Liver (tissue), 9 donors: ENCODE data around the gene GHRL. TPM values are rescaled to one million over a fixed set of nuclear protein-coding genes. Genes with fewer than 3 reads are reported as not detected.

Experiments used
- DNase-seq: peaks from one replicate; pipeline ENCODE4 v3.0.0-alpha.2; 2017; ENCODE audit warnings: low spot score
- H3K27ac ChIP-seq, 2 donors: one replicate each; pipeline ENCODE4 v1.7.0; 2013; ENCODE audit warnings: inconsistent platforms in 2 of 2, low read length in 2 of 2, control low read depth in 1 of 2, low read depth in 1 of 2, mild to moderate bottlenecking in 1 of 2
- H3K27me3 ChIP-seq, 4 donors: one replicate each; pipeline versions ENCODE4 v1.6.1 to v1.7.0; 2013; ENCODE audit warnings: low read length in 3 of 4, inconsistent platforms in 1 of 4, mild to moderate bottlenecking in 1 of 4, moderate library complexity in 1 of 4; ENCODE audit not compliant: control insufficient read depth in 4 of 4, insufficient read depth in 4 of 4
- H3K36me3 ChIP-seq, 4 donors: one replicate each; pipeline versions ENCODE4 v1.6.1 to v1.7.0; 2013; ENCODE audit warnings: low read length in 3 of 4, mild to moderate bottlenecking in 3 of 4, low read depth in 1 of 4, moderate library complexity in 1 of 4; ENCODE audit not compliant: control insufficient read depth in 4 of 4, insufficient read depth in 3 of 4
- H3K4me1 ChIP-seq, 4 donors: one replicate each; pipeline versions ENCODE4 v1.6.1 to v1.7.0; 2013; ENCODE audit warnings: low read length in 3 of 4, mild to moderate bottlenecking in 3 of 4, moderate library complexity in 1 of 4; ENCODE audit not compliant: control insufficient read depth in 4 of 4, insufficient read depth in 4 of 4
- H3K4me3 ChIP-seq, 3 donors: one replicate each; pipeline versions ENCODE4 v1.6.1 to v1.7.0; 2013; ENCODE audit warnings: low read length in 3 of 3, control low read depth in 1 of 3, low read depth in 1 of 3, mild to moderate bottlenecking in 1 of 3
- H3K9ac ChIP-seq, 2 donors: one replicate each; pipeline ENCODE4 v1.7.0; 2013; ENCODE audit warnings: low read length in 2 of 2, mild to moderate bottlenecking in 2 of 2, moderate library complexity in 2 of 2, control low read depth in 1 of 2, low read depth in 1 of 2
- H3K9me3 ChIP-seq, 4 donors: one replicate each; pipeline versions ENCODE4 v1.6.1 to v1.7.0; 2013; ENCODE audit warnings: low read length in 3 of 4; ENCODE audit not compliant: control insufficient read depth in 4 of 4
- EGR1 ChIP-seq, 2 donors: IDR thresholded peaks; 2 replicates each; pipeline ENCODE4 v1.6.1; 2016 to 2018; ENCODE audit warnings: antibody characterized with exemption in 2 of 2, low read depth in 2 of 2
- FOXA1 ChIP-seq: IDR thresholded peaks from 2 replicates; pipeline ENCODE4 v1.6.1; 2016; ENCODE audit warnings: antibody characterized with exemption
- GABPA ChIP-seq, 2 donors: IDR thresholded peaks in 1 of 2; conservative IDR thresholded peaks in 1 of 2; 2 replicates each; pipeline ENCODE4 v1.6.1; 2016; ENCODE audit warnings: antibody characterized with exemption in 2 of 2, mild to moderate bottlenecking in 1 of 2, moderate library complexity in 1 of 2
- HNF4G ChIP-seq: IDR thresholded peaks from 2 replicates; pipeline ENCODE4 v1.6.1; 2016; ENCODE audit warnings: antibody characterized with exemption
- JUND ChIP-seq, 2 donors: IDR thresholded peaks; 2 replicates each; pipeline ENCODE4 v1.6.1; 2016; ENCODE audit warnings: antibody characterized with exemption in 2 of 2
- NR2F2 ChIP-seq: IDR thresholded peaks from 2 replicates; pipeline ENCODE4 v1.6.1; 2016; ENCODE audit warnings: antibody characterized with exemption
- RAD21 ChIP-seq, 2 donors: IDR thresholded peaks; 2 replicates each; pipeline ENCODE4 v1.6.1; 2016; ENCODE audit warnings: antibody characterized with exemption in 2 of 2, mild to moderate bottlenecking in 2 of 2
- RXRA ChIP-seq, 2 donors: IDR thresholded peaks; 2 replicates each; pipeline ENCODE4 v1.6.1; 2017 to 2018; ENCODE audit warnings: antibody characterized with exemption in 2 of 2, mild to moderate bottlenecking in 1 of 2
- TAF1 ChIP-seq: conservative IDR thresholded peaks from 2 replicates; pipeline ENCODE4 v1.6.1; 2016; ENCODE audit warnings: antibody characterized with exemption, mild to moderate bottlenecking
- YY1 ChIP-seq: IDR thresholded peaks from 2 replicates; pipeline ENCODE4 v1.6.1; 2016; ENCODE audit warnings: antibody characterized with exemption, mild to moderate bottlenecking
- WGBS: extraction: QIAGEN DNeasy Blood & Tissue Kit; methylation state at CpG from one replicate; pipeline ENCODE4 v1.1.7; 2013; 5-methylcytosine and 5-hydroxymethylcytosine counted together
- polyA plus RNA-seq, 2 donors: library from polyadenylated mRNA; stranded (reverse) in 1 of 2; unstranded in 1 of 2; fragments of 200-250 nt in 1 of 2; fragments of >200 nt in 1 of 2; fragmentation: Nextera tagmentation in 1 of 2; extraction: Ambion mirVana in 1 of 2; gene quantifications; one replicate each; pipeline versions ENCODE4 v1.2.1 to v1.2.3, GENCODE V29; 2013 to 2015
- total RNA-seq, 2 donors: library from RNA; depleted of rRNA; stranded (reverse); fragments of >200 nt; gene quantifications; one replicate each; pipeline ENCODE4 v1.2.3, GENCODE V29; 2014
- TF ChIP-seq, protein P1 (sequence below): IDR thresholded peaks from 2 replicates; pipeline ENCODE4 v1.6.1; 2016; ENCODE audit warnings: antibody characterized with exemption, mild to moderate bottlenecking
- TF ChIP-seq, protein P2 (sequence below): IDR thresholded peaks from 2 replicates; pipeline ENCODE4 v1.6.1; 2016; ENCODE audit warnings: antibody characterized with exemption
- TF ChIP-seq, protein P3 (sequence below): IDR thresholded peaks from 2 replicates; pipeline ENCODE4 v1.6.1; 2016; ENCODE audit warnings: antibody characterized with exemption
- TF ChIP-seq, protein P4 (sequence below): IDR thresholded peaks from 2 replicates; pipeline ENCODE4 v1.6.1; 2016; ENCODE audit warnings: antibody characterized with exemption
- donor health status: healthy.
- donor health status: healthy.
- donor health status: healthy.
- donor health status: healthy.
- donor health status: healthy.

The GHRL gene
- total and polyA plus RNA-seq, 4 donors, result 0.08 to 1.3 (median 0.27) TPM

DNA sequence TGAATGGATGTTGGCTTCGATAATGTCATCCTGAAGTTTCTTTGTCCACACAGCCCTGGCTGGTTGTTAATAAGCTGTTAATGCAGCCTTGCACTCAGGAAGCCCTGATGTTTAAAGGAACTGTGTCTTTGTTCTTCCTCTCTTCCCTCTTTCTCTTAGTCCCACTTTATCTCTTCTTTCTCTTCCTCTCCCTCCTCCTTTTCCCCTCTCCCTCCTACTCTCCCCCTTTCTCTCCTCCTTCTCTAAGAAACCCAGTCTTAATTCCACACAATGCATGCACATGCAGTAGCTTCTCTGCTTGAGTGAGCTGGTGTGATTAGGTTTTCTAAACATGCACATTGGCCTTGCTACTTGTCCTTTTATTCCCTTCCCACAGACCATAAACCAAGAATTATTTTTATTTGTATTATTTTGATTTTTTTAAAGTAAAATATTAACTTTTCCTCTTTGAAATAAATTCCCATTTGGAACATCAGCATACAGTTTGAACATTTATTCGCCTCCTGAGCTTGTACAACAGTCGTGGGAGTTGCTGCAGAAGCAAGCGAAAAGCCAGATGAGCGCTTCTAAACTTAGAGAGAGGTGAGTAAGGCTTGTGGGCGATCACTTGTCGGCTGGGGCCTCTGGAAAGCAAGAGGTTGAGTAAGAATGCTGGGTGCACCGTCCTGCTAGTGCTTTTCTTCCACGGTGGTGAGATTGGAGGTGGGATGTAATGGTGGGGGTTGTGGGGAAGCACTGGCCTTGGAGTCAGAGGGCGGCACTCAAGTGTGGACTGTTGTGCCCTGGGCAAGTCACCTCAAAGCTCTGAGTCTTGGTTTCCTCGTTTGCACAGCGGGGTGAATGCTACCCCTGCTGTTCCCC is 7.2 kb downstream of the GHRL start:
- Histone ChIP-seq H3K4me1 (no peaks in the 10 kb centered on the region), H3K4me3 (no peak overlapping the region), H3K27me3 (no peaks in the 10 kb centered on the region), H3K36me3 (peaks cover 6 to 22% (median 11%) of the 10 kb centered on the region in 4 donors), H3K27ac (no peak overlapping the region), H3K9me3 (no peaks in the 10 kb centered on the region), H3K9ac (no peak overlapping the region)
- TF ChIP-seq JUND (IDR thresholded peaks at IDR 0.05) (no peak), NR2F2 (no peak), RXRA (IDR thresholded peaks at IDR 0.05) (no peak), YY1 (no peak), FOXA1 (no peak), TAF1 (no peak), RAD21 (IDR thresholded peaks at IDR 0.05) (no peak), HNF4G (no peak), EGR1 (IDR thresholded peaks at IDR 0.05; ENCODE audit: low read depth in 2 of 2) (no peak)
- TF ChIP-seq, protein P1, sequence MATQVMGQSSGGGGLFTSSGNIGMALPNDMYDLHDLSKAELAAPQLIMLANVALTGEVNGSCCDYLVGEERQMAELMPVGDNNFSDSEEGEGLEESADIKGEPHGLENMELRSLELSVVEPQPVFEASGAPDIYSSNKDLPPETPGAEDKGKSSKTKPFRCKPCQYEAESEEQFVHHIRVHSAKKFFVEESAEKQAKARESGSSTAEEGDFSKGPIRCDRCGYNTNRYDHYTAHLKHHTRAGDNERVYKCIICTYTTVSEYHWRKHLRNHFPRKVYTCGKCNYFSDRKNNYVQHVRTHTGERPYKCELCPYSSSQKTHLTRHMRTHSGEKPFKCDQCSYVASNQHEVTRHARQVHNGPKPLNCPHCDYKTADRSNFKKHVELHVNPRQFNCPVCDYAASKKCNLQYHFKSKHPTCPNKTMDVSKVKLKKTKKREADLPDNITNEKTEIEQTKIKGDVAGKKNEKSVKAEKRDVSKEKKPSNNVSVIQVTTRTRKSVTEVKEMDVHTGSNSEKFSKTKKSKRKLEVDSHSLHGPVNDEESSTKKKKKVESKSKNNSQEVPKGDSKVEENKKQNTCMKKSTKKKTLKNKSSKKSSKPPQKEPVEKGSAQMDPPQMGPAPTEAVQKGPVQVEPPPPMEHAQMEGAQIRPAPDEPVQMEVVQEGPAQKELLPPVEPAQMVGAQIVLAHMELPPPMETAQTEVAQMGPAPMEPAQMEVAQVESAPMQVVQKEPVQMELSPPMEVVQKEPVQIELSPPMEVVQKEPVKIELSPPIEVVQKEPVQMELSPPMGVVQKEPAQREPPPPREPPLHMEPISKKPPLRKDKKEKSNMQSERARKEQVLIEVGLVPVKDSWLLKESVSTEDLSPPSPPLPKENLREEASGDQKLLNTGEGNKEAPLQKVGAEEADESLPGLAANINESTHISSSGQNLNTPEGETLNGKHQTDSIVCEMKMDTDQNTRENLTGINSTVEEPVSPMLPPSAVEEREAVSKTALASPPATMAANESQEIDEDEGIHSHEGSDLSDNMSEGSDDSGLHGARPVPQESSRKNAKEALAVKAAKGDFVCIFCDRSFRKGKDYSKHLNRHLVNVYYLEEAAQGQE, result no peak
- TF ChIP-seq, protein P2, sequence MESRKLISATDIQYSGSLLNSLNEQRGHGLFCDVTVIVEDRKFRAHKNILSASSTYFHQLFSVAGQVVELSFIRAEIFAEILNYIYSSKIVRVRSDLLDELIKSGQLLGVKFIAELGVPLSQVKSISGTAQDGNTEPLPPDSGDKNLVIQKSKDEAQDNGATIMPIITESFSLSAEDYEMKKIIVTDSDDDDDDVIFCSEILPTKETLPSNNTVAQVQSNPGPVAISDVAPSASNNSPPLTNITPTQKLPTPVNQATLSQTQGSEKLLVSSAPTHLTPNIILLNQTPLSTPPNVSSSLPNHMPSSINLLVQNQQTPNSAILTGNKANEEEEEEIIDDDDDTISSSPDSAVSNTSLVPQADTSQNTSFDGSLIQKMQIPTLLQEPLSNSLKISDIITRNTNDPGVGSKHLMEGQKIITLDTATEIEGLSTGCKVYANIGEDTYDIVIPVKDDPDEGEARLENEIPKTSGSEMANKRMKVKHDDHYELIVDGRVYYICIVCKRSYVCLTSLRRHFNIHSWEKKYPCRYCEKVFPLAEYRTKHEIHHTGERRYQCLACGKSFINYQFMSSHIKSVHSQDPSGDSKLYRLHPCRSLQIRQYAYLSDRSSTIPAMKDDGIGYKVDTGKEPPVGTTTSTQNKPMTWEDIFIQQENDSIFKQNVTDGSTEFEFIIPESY, result no peak
- TF ChIP-seq, protein P3, sequence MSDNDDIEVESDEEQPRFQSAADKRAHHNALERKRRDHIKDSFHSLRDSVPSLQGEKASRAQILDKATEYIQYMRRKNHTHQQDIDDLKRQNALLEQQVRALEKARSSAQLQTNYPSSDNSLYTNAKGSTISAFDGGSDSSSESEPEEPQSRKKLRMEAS, result no peak
- TF ChIP-seq, protein P4, sequence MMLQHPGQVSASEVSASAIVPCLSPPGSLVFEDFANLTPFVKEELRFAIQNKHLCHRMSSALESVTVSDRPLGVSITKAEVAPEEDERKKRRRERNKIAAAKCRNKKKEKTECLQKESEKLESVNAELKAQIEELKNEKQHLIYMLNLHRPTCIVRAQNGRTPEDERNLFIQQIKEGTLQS, result no peak
- WGBS, result 91% methylated on average over 12 of the region's 12 CpGs
- no peak for DNase-seq

DNA sequence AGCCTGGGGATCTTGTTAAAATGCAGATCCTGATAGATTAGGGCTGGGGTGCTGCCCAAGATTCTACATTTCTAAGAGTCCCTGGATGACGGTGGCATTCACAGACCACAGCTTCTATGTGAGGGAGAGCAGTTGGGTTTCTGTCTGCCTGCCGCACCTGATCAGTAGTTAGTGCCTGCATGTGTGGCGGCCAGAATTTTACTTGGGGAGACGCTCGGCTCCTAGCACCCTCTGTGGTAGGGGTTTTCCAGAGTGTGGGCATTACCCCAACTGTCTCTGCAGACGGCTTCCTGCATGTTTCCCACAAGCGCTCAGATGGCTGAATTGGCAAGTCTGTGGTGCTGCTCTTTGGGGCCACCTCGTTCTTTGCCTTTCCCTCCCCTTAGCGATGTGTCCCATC is 8.3 kb downstream of the GHRL start:
- Histone ChIP-seq H3K9ac (no peak overlapping the region), H3K27ac (no peak overlapping the region), H3K27me3 (no peaks in the 10 kb centered on the region), H3K4me1 (no peaks in the 10 kb centered on the region), H3K4me3 (no peak overlapping the region), H3K36me3 (peaks cover 6 to 32% (median 18%) of the 10 kb centered on the region in 4 donors), H3K9me3 (no peaks in the 10 kb centered on the region)
- no peak for TF ChIP-seq JUND (IDR thresholded peaks at IDR 0.05)
- no peak for TF ChIP-seq GABPA (IDR thresholded peaks at IDR 0.05 in 1 of 2, conservative IDR thresholded peaks at IDR 0.05 in 1 of 2)
- TF ChIP-seq EGR1 (IDR thresholded peaks at IDR 0.05; ENCODE audit: low read depth in 2 of 2), result no peak
- TF ChIP-seq, protein P2, result no peak
- DNase-seq, result no peak
- 82% methylated on average over 9 of the region's 9 CpGs for WGBS
